Activated CD4-positive, CD25-positive, alpha-beta regulatory T cell treated with anti-CD3 and anti-CD28 coated beads, Interleukin-2, amount 50 U/mL, for 16 hours (primary cell): ENCODE results near the gene ITGAL.

Experiments
- DNase-seq: peaks from one replicate; pipeline ENCODE4 v3.0.0-alpha.2; 2020; ENCODE audit warnings: low read depth, low spot score

Gene ITGAL

DNA sequence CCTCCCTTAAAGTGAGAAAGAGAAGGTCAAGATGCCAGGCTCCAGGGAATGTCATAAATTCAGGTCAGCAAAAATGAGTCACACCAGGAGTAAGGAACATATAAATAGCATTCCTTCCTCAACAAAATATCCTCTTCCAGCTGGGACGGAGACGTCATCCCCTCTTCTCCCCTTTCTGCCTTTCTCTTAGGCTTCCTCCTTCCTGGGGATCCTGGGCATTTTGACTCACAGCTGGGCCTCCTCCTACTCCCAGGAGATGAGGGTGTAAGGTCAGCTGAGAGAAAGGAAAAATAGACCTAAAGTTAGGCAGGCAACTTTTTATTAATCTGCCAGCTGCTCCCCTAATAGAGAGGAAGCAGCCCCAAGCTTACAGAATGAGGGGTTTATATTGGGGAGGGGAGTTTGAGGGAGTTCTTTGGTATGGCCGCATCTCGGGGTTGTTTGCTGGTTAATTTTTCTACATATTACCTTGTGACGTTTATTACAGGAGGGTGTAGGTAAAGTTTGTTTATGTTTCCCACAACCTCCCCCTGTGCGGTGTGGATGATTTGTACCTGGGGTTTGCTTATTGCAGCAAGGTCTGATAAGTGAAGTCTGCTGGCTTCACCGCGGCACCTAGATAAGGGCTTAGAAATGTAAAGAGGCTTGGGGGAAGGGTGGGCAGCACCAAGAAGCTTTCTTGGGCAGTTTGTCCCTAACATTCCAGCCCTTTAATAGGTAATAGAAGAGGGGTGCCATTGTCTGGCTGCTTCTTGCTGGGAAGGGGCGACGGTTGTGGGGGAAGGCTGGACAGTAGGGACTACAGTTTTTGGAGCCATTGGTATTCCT, 69.2 kb downstream of the ITGAL start:
- DNase-seq: no peak

GRCh38 chr16:30543067-30543466, 70.5 kb downstream of the ITGAL start:
- DNase-seq: no peak

DNA sequence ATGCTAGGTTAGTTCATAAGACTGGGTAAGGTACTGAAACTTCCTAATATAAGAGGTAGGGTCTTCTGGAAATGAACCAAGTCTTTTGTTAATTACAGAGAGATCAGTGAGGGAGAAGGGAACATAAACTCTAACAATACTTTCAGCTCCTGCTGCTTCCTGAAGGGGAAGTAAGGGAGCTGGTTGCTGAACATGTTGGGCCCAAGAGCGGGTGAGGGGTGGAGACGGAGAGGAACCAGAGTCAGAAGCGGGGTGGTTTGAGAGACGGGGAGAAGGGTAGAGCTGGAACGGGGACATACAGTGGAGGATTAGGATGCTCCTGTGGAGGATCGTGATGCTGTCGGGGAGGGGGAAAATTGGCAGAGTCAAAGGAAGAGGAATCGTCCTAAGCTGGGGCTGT, 73.6 kb downstream of the ITGAL start:
- DNase-seq: no peak

GRCh38 chr16:30548416-30549253, 76.1 kb downstream of the ITGAL start:
- no peak for DNase-seq

- peak; percentile 33 for DNase-seq
Measured at GRCh38 chr16:30551781-30552180, 79.2 kb downstream of the ITGAL start.

- DNase-seq: no peak
Measured at GRCh38 chr16:30552956-30553355, 80.4 kb downstream of the ITGAL start.

DNA sequence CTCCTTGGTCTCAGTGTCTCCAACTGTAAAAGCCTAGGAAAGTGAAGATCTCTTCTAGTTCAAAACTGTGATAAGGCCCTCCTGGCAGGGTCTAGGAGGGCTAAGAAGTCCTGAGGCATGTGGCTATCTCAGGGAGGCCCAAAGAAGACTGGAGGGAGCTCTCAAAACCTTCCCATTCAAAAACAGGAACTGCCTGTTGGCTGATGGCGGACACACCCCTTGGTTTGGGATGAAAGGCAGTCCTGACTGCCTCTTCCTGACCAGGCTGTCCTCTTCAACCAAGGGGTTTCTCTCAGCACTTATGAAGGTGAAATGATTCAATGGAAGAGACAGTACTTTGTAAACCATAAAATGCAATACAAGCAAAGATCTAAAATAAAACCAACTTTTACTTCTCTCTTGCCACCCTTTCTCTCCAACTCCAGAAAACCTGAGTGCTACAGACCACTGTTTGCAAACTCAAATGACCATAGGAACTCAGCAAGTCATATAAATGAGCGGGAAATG, 80.9 kb downstream of the ITGAL start:
- DNase-seq: no peak

GRCh38 chr16:30554557-30555314, 82.2 kb downstream of the ITGAL start:
- DNase-seq: no peak

DNA sequence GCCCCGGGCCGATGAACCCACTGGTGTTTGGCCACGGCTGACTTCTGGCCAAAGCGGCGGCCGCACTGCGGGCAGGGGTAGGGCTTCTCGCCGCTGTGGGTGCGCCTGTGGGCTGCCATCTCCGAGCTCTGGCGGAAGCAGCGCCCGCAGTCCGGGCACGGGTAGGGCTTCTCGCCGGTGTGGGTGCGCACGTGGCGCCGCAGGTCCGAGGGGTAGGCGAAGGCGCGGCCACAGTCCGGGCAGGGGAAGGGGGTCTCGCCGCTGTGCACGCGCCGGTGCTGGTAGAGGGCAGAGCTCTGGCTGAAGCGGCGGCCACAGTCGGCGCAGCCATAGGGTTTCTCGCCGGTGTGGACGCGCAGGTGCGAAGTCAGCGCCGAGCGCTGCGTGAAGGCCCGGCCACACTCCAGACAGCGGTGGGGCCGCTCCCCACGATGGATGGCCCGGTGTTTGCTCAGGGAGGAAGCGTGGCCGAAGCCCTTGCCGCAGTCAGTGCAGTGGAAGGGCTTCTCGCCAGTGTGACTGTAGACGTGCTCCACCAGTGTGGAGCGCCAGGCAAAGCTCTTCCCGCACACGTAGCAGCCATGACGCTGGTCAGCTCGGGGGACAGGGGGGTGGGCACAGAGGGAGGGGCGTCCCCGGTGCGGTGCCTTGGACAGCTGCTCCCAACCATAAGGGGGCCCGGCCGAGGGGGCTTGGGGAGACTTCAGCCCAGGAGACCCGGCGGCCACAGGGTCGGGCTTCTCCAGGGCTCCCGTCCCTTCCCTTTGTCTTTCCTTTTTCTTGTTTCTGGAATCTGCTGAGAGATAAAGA, 83.0 kb downstream of the ITGAL start:
- no peak for DNase-seq

DNA sequence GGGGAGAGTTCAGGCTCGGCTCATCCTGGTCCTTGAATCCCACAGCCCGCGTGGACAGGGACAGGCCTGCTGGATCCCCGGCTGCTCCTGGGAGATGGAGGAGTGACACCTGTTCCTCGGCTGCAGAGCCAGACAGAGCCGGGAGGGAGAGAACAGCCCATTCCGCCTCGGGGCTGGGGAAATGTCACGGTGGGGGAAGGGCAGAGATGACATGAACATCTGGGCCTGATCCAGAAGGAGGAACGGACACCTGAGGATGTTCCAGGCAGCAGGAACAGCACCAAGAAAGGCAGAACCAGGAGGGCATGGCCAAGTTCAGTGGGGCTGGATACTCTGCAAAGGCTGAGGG, 83.6 kb downstream of the ITGAL start:
- no peak for DNase-seq

- no peak for DNase-seq
Measured at GRCh38 chr16:30557707-30557956, 85.1 kb downstream of the ITGAL start.

- DNase-seq: peak; percentile 96
Measured at GRCh38 chr16:30557957-30558788, 85.6 kb downstream of the ITGAL start, which contains the start of gene ZNF764. ZNF764 (minus strand) TSS chr16:30558374; CDS start chr16:30558182, 192 bp downstream.

DNA sequence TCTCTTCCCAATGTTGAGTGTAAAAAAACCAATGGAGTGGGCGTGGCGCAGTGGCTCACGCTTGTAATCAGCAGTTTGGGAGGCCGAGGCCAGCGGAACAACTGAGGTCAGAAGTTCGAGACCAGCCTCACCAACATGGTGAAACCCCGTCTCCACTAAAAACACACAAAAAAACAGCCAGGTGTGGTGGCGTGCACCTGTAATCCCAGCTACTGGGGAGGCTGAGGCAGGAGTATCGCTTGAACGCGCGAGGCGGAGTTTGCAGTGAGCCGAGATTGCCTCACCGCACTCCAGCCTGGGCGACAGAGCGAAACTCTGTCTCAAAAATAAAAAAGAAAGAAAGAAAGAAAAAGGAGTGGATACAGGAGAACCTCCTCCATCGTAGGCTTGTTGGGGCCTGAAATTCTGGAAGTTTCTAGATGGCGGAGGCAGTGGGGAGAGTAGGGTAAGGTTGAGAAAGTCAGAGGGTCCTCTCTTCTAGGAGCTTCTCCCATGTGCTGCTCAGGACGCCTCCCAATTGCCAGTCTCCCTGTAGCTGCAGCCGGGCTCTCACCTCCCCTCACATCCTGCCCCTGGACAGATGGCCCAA, 86.3 kb downstream of the ITGAL start:
- no peak for DNase-seq

- no peak for DNase-seq
Measured at GRCh38 chr16:30559690-30560089, 87.1 kb downstream of the ITGAL start.

DNA sequence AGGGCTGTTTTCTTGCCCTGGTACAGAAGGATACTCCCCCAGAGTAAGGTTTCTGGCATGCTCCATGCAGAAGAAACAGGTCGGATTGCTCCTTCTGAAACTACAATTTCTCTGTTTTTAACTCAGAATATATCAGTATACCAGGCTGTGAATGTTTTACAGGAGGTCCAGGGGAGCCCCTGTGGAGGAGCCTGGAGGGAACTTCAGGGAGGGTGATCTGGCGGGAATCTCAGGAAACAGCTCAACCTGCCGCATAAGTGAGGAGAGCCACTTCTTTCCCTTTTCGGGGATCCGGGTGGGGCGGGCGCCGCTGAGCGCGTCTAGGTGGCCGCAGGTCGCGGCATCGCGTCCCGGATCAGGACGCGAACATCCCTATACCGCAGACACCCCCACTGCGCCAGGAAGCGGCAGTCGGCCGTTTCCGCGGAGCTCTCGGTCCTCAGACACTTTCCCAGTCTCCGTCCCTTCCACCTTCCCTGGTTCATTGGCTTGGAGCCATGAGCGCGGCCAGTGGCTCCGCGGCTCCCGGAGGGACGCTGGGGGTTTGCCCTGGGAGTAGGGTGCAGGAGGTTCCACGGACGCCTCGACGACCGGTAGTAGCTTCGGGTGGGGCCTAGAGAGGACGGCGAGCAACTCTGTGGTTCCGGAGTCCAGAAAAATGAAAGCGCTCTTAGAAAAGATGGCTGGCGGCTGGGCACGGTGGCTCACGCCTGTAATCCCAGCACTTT, 88.7 kb downstream of the ITGAL start:
- no peak for DNase-seq

DNA sequence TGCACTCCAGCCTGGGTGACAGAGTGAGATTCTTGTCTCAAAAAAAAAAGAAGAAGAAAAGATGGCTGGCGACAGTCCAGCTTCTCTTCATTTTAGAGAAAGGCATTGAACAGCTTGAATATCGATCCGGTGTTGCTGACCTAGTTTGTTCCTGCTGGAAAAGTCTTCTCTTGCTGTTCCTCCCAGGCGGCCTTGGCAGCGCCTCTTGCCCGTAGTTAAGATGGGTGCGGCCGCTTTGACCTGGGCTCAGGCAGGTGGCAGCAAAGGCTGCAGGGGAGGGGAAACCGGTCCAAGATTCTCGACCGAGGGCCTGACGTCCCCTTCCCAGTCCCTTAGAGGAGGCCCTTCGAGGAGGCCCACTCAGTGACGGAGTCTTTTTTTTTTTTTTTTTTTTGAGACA, 89.5 kb downstream of the ITGAL start:
- no peak for DNase-seq

DNA sequence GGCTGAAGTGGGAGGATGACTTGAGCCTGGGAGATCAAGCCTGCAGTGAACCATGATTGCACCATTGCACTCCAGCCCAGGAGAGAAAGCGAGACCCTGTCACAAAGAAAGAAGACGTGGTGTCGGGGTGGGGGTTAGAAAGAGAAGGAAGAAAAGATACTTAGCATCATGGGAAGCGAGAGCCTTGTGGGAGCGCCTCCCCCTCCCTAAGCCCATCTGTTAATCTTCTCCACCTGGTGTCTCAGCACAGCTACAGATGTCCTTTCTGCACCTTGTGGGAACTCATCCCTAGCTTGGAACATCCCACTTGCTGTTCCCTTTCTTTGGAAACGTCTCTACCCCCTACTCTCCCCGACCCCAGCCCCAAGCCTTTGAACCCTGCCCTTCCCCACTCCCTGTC, 93.0 kb downstream of the ITGAL start:
- DNase-seq: no peak

GRCh38 chr16:30565984-30566383, 93.4 kb downstream of the ITGAL start:
- DNase-seq: no peak

DNA sequence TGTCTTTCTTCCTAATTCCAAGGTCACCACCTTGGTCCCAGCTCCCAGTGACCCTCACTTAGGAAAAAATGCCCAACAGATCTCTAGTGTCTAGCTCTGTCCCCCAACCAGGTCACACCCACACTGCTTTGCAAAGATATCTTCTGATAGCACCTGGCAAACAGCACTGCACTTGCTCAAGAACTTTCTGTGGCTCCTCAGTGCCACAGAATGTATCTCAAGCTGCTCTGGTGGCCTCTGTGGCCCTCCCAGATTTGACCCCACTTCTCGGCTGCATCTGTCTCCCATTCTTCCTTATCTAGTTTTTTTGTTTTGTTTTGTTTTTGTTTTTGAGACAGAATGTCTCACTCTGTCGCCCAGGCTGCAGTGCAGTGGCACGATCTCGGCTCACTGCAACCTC, 94.0 kb downstream of the ITGAL start:
- no peak for DNase-seq
